ENCODE results near the gene MAML3.
A peak's percentile ranks its signal among the peaks of the same experiment; 100 is the strongest.

Gene MAML3

DNA sequence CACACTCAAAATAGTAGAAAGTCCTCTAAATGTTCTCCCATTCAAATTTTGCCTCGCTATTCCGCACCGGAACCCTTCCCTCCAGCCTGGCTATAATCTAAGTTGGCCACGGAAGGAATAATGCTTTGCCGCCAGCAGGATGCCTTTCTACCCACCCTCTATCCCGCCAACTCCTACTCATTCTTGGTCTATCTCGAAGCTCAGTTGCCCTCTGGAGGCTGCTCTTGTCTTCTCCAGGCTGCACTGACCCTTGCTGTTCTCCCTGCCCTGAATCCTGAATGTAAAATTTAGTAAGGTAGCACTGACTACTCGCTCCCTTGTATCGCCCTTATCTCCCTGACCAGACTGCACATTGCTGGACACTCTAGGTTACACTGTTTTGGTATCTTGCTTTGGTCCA lies 275.9 kb downstream of the MAML3 start:
- 98% methylated on average over 7 of the region's 9 CpGs for WGBS (ENCODE audit: insufficient coverage)
- no peak for DNase-seq
- H3K27me3 ChIP-seq (replicated peaks in 2 of 5; ENCODE audit: control insufficient read depth in 4 of 5, insufficient read depth in 5 of 5, low read length in 4 of 5), result no peaks in the 10 kb centered on the region
- no peak overlapping the region for H3K27ac ChIP-seq (ENCODE audit: insufficient read depth in 1 of 2, low read depth in 1 of 2, low read length in 2 of 2, poor library complexity in 1 of 2, severe bottlenecking in 2 of 2)
- peaks cover 0 to 5% (median 3%) of the 10 kb centered on the region in 5 experiments for H3K9me3 ChIP-seq (ENCODE audit: control extremely low read depth in 1 of 5, control insufficient read depth in 4 of 5, insufficient read depth in 2 of 5, low read depth in 1 of 5, low read length in 4 of 5)
- ChIA-PET CTCF (interaction anchor here (1.4 kb wide), 1 partner anchor 10 kb away, joined by 6 read pairs; no protein-coding TSS in a partner anchor), POLR2A (interaction anchor here (0.5 kb wide), 1 partner anchor 83 kb away, joined by 3 read pairs; no protein-coding TSS in a partner anchor)
- no peak overlapping the region for H3K4me3 ChIP-seq (ENCODE audit: control insufficient read depth in 1 of 7, extremely low read depth in 1 of 7, insufficient read depth in 4 of 7, low read depth in 2 of 7, low read length in 6 of 7)
- peaks cover 0 to 5% (median 2%) of the 10 kb centered on the region in 4 experiments for H3K4me1 ChIP-seq (ENCODE audit: control extremely low read depth in 1 of 4, control insufficient read depth in 4 of 4, insufficient read depth in 4 of 4, low read length in 3 of 4)
- H3K36me3 ChIP-seq (ENCODE audit: control insufficient read depth in 4 of 4, insufficient read depth in 4 of 4, low read length in 3 of 4), result peaks cover 0 to 5% (median 1%) of the 10 kb centered on the region in 4 experiments

- no peaks in the 10 kb centered on the region for H3K27me3 ChIP-seq (replicated peaks in 2 of 5; ENCODE audit: control insufficient read depth in 4 of 5, insufficient read depth in 5 of 5, low read length in 4 of 5)
- ChIA-PET POLR2A (no interaction called here), CTCF (no interaction called here)
- peaks cover 0 to 5% (median 1%) of the 10 kb centered on the region in 4 experiments for H3K36me3 ChIP-seq (ENCODE audit: control insufficient read depth in 4 of 4, insufficient read depth in 4 of 4, low read length in 3 of 4)
- DNase-seq, result no peak
- H3K4me3 ChIP-seq (ENCODE audit: control insufficient read depth in 1 of 7, extremely low read depth in 1 of 7, insufficient read depth in 4 of 7, low read depth in 2 of 7, low read length in 6 of 7), result no peak overlapping the region
- H3K9me3 ChIP-seq (ENCODE audit: control extremely low read depth in 1 of 5, control insufficient read depth in 4 of 5, insufficient read depth in 2 of 5, low read depth in 1 of 5, low read length in 4 of 5), result peaks cover 0 to 5% (median 3%) of the 10 kb centered on the region in 5 experiments
- no peak overlapping the region for H3K27ac ChIP-seq (ENCODE audit: insufficient read depth in 1 of 2, low read depth in 1 of 2, low read length in 2 of 2, poor library complexity in 1 of 2, severe bottlenecking in 2 of 2)
- H3K4me1 ChIP-seq (ENCODE audit: control extremely low read depth in 1 of 4, control insufficient read depth in 4 of 4, insufficient read depth in 4 of 4, low read length in 3 of 4), result peaks cover 7 to 17% (median 10%) of the 10 kb centered on the region in 4 experiments
- WGBS (ENCODE audit: insufficient coverage), result 98% methylated on average over 5 of the region's 5 CpGs
These were observed 277.5 kb downstream of the MAML3 start for GRCh38 chr4:139876337-139876941.

- CTCF ChIA-PET, result interaction anchor here (0.7 to 1.2 kb wide), 3 partner anchors 10 to 25 kb away, joined by 3 read pairs; no protein-coding TSS in a partner anchor
- Histone ChIP-seq H3K4me3 (ENCODE audit: control insufficient read depth in 1 of 7, extremely low read depth in 1 of 7, insufficient read depth in 4 of 7, low read depth in 2 of 7, low read length in 6 of 7) (no peak overlapping the region), H3K36me3 (ENCODE audit: control insufficient read depth in 4 of 4, insufficient read depth in 4 of 4, low read length in 3 of 4) (peaks cover 0 to 5% (median 0%) of the 10 kb centered on the region in 4 experiments), H3K4me1 (ENCODE audit: control extremely low read depth in 1 of 4, control insufficient read depth in 4 of 4, insufficient read depth in 4 of 4, low read length in 3 of 4) (peaks cover 7 to 17% (median 13%) of the 10 kb centered on the region in 4 experiments), H3K27me3 (replicated peaks in 2 of 5; ENCODE audit: control insufficient read depth in 4 of 5, insufficient read depth in 5 of 5, low read length in 4 of 5) (no peaks in the 10 kb centered on the region), H3K27ac (ENCODE audit: insufficient read depth in 1 of 2, low read depth in 1 of 2, low read length in 2 of 2, poor library complexity in 1 of 2, severe bottlenecking in 2 of 2) (no peak overlapping the region), H3K9me3 (ENCODE audit: control extremely low read depth in 1 of 5, control insufficient read depth in 4 of 5, insufficient read depth in 2 of 5, low read depth in 1 of 5, low read length in 4 of 5) (peaks cover 0 to 5% (median 3%) of the 10 kb centered on the region in 5 experiments)
- DNase-seq, result no peak
- 100% methylated on average over 2 of the region's 6 CpGs for WGBS (ENCODE audit: insufficient coverage)
- POLR2A ChIA-PET, result no interaction called here
These were observed 278.6 kb downstream of the MAML3 start for GRCh38 chr4:139875411-139875825.

DNA sequence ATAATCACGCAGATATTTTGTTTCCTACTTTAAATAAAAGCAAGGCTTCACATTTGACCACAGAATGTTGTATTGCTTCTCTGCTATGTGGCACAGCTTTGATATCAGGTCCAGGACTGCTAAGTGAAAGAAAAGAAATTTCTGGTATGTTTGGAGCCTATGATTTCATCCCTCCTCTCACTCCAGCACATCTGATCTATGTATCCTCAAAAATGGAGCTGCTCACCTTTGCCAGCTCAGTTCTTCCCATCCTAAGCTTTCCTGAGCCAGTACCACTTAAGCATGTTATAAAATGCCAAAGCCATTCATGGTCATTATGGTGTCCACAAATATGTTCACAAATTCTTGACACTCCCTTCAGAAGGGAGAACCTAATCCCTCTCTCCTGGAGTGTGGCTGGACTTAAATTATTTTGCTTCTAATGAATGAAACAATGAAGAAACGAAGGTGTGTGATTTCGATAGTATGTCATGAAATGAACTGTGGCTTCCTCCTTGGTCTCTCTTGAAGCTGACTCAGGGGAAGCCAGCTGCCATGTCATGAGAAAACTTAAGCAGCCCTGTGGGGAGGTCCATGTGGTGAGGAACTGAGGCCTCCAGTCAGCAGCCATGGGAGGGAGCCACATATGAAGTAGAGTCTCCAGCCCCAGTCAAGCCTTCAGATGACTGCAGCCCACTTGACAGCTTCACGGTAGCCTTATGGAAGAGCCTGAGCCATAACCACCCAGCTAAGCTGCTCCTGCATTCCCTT lies 280.7 kb downstream of the MAML3 start:
- POLR2A ChIA-PET, result no interaction called here

GRCh38 chr4:139872274-139872673 lies 281.7 kb downstream of the MAML3 start:
- Histone ChIP-seq H3K4me3 (ENCODE audit: control insufficient read depth in 1 of 7, extremely low read depth in 1 of 7, insufficient read depth in 4 of 7, low read depth in 2 of 7, low read length in 6 of 7) (peak overlapping the region in 1 of 7 experiments; percentile 5), H3K9me3 (ENCODE audit: control extremely low read depth in 1 of 5, control insufficient read depth in 4 of 5, insufficient read depth in 2 of 5, low read depth in 1 of 5, low read length in 4 of 5) (peaks cover 0 to 5% (median 3%) of the 10 kb centered on the region in 5 experiments), H3K27ac (ENCODE audit: insufficient read depth in 1 of 2, low read depth in 1 of 2, low read length in 2 of 2, poor library complexity in 1 of 2, severe bottlenecking in 2 of 2) (no peak overlapping the region), H3K27me3 (replicated peaks in 2 of 5; ENCODE audit: control insufficient read depth in 4 of 5, insufficient read depth in 5 of 5, low read length in 4 of 5) (no peaks in the 10 kb centered on the region), H3K36me3 (ENCODE audit: control insufficient read depth in 4 of 4, insufficient read depth in 4 of 4, low read length in 3 of 4) (peaks cover 0 to 5% (median 0%) of the 10 kb centered on the region in 4 experiments), H3K4me1 (ENCODE audit: control extremely low read depth in 1 of 4, control insufficient read depth in 4 of 4, insufficient read depth in 4 of 4, low read length in 3 of 4) (peaks cover 7 to 21% (median 13%) of the 10 kb centered on the region in 4 experiments)
- CTCF ChIA-PET, result interaction anchor here (0.9 to 1.6 kb wide), 4 partner anchors 9 to 33 kb away, joined by 3 to 4 read pairs (median 4); no protein-coding TSS in a partner anchor
- DNase-seq, result peak; percentile 45 to 89 (median 83)
- POLR2A ChIA-PET, result no interaction called here
- 84% methylated on average over 2 of the region's 2 CpGs for WGBS (ENCODE audit: insufficient coverage)

More for the DNA sequence above, 280.7 kb downstream of the MAML3 start:
- DNase-seq, result peak in 2 of 3 donors; percentile 63 to 73
- WGBS (ENCODE audit: insufficient coverage), result 82% methylated on average over 2 of the region's 4 CpGs
- Histone ChIP-seq H3K4me1 (ENCODE audit: control extremely low read depth in 1 of 4, control insufficient read depth in 4 of 4, insufficient read depth in 4 of 4, low read length in 3 of 4) (peaks cover 7 to 21% (median 13%) of the 10 kb centered on the region in 4 experiments), H3K27ac (ENCODE audit: insufficient read depth in 1 of 2, low read depth in 1 of 2, low read length in 2 of 2, poor library complexity in 1 of 2, severe bottlenecking in 2 of 2) (no peak overlapping the region), H3K9me3 (ENCODE audit: control extremely low read depth in 1 of 5, control insufficient read depth in 4 of 5, insufficient read depth in 2 of 5, low read depth in 1 of 5, low read length in 4 of 5) (peaks cover 0 to 5% (median 3%) of the 10 kb centered on the region in 5 experiments), H3K27me3 (replicated peaks in 2 of 5; ENCODE audit: control insufficient read depth in 4 of 5, insufficient read depth in 5 of 5, low read length in 4 of 5) (no peaks in the 10 kb centered on the region), H3K36me3 (ENCODE audit: control insufficient read depth in 4 of 4, insufficient read depth in 4 of 4, low read length in 3 of 4) (peaks cover 0 to 5% (median 0%) of the 10 kb centered on the region in 4 experiments), H3K4me3 (ENCODE audit: control insufficient read depth in 1 of 7, extremely low read depth in 1 of 7, insufficient read depth in 4 of 7, low read depth in 2 of 7, low read length in 6 of 7) (no peak overlapping the region)
- CTCF ChIA-PET, result interaction anchor here (0.9 to 1.6 kb wide), 5 partner anchors 8 to 14 kb away, joined by 3 to 5 read pairs (median 3); no protein-coding TSS in a partner anchor

DNA sequence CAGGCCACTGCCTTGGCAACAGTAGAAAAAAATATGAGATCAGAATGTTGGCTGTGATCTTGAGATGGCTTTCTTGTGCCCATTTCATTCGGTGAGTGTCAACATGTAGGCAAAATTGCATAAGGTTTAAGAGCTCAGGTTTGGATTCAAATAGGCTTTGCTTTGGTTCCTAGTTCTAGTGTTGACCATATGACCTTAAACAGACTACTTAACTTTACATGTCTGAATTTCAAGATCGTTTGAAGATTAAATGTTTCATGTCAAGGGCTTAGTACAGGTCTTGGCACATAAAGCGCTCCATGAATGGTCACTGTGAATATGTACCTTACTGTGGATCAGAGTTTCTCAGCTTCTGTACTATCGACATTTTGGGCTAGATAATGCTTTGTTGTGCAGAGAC lies 284.2 kb downstream of the MAML3 start:
- no peak overlapping the region for H3K4me3 ChIP-seq (ENCODE audit: control insufficient read depth in 1 of 7, extremely low read depth in 1 of 7, insufficient read depth in 4 of 7, low read depth in 2 of 7, low read length in 6 of 7)
- H3K9me3 ChIP-seq (ENCODE audit: control extremely low read depth in 1 of 5, control insufficient read depth in 4 of 5, insufficient read depth in 2 of 5, low read depth in 1 of 5, low read length in 4 of 5), result peaks cover 0 to 5% (median 3%) of the 10 kb centered on the region in 5 experiments
- ChIA-PET POLR2A (no interaction called here), CTCF (interaction anchor here (1.0 kb wide), 1 partner anchor 60 kb away, joined by 3 read pairs; no protein-coding TSS in a partner anchor)
- peaks cover 0 to 8% (median 2%) of the 10 kb centered on the region in 4 experiments for H3K36me3 ChIP-seq (ENCODE audit: control insufficient read depth in 4 of 4, insufficient read depth in 4 of 4, low read length in 3 of 4)
- H3K4me1 ChIP-seq (ENCODE audit: control extremely low read depth in 1 of 4, control insufficient read depth in 4 of 4, insufficient read depth in 4 of 4, low read length in 3 of 4), result peaks cover 7 to 21% (median 13%) of the 10 kb centered on the region in 4 experiments
- no peak overlapping the region for H3K27ac ChIP-seq (ENCODE audit: insufficient read depth in 1 of 2, low read depth in 1 of 2, low read length in 2 of 2, poor library complexity in 1 of 2, severe bottlenecking in 2 of 2)
- no peak for DNase-seq
- H3K27me3 ChIP-seq (replicated peaks in 2 of 5; ENCODE audit: control insufficient read depth in 4 of 5, insufficient read depth in 5 of 5, low read length in 4 of 5), result no peaks in the 10 kb centered on the region
- WGBS (ENCODE audit: insufficient coverage), result 100% methylated on average over 2 of the region's 4 CpGs
